Uterus (tissue), 2 donors: Measurements from ENCODE around the gene CR1L.

ENCODE experiments used
- POLR2A ChIP-seq, 2 donors: fragments of 450-650 bp; IDR thresholded peaks; one replicate each; pipeline ENCODE4 v1.6.1; 2016; ENCODE audit warnings: antibody characterized with exemption in 2 of 2, mild to moderate bottlenecking in 1 of 2, moderate library complexity in 1 of 2
- TF ChIP-seq, protein P1 (sequence below), 4 experiments: fragments of 200-600 bp in 2 of 4; fragments of 450-650 bp in 2 of 4; sonication (generic) in 2 of 4; IDR thresholded peaks; one replicate each; pipeline ENCODE4 v1.5.1; 2016 to 2019; ENCODE audit warnings: antibody characterized with exemption in 4 of 4, mild to moderate bottlenecking in 2 of 4, moderate library complexity in 1 of 4

DNA sequence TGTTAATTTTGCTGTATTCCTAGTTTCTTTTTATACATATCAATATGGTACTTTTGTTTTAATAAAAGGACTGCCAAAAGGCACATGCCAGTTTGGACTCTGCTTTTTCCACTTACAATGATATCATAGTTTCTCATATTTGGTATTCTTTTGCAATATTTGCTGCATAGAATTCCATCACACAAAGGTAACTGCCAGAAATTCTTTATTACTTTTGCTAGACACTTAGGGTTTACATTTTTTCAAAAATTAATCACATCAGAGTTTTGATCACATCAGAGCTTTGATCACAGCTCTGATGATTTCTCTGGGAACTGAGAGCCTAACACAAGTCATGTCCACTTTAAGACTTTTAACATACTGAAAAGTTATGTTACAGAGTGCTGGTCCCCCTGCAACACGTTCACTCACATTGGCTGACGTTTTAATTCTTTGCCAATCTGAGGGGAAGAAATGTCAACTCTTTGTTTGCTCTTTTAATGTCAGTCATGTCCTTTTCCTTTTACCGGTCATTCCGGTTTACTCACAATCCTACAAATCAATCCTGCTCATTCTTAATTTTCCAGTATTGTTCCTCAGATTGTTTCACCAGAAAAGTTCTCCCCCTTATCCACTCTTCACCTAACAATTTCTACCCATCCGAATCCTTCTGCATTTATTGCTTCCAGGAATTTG is 105.8 kb downstream of the CR1L start:
- TF ChIP-seq, protein P1, sequence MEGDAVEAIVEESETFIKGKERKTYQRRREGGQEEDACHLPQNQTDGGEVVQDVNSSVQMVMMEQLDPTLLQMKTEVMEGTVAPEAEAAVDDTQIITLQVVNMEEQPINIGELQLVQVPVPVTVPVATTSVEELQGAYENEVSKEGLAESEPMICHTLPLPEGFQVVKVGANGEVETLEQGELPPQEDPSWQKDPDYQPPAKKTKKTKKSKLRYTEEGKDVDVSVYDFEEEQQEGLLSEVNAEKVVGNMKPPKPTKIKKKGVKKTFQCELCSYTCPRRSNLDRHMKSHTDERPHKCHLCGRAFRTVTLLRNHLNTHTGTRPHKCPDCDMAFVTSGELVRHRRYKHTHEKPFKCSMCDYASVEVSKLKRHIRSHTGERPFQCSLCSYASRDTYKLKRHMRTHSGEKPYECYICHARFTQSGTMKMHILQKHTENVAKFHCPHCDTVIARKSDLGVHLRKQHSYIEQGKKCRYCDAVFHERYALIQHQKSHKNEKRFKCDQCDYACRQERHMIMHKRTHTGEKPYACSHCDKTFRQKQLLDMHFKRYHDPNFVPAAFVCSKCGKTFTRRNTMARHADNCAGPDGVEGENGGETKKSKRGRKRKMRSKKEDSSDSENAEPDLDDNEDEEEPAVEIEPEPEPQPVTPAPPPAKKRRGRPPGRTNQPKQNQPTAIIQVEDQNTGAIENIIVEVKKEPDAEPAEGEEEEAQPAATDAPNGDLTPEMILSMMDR (IDR thresholded peaks at IDR 0.05), result no peak
- TF ChIP-seq POLR2A (IDR thresholded peaks at IDR 0.05), result no peak
